ENCODE data around the gene BOD1L1.

GRCh38 chr4:13654162-13654797, 26.8 kb upstream of the BOD1L1 start:
- TF ChIP-seq REST (IDR thresholded peaks at IDR 0.05; ENCODE audit: borderline replicate concordance) (no peak), CTCF (IDR thresholded peaks at IDR 0.05; ENCODE audit: poor library complexity, severe bottlenecking) (peak; percentile 93), SMC3 (conservative IDR thresholded peaks at IDR 0.05; ENCODE audit: poor library complexity) (peak; percentile 84), POLR2AphosphoS5 (IDR thresholded peaks at IDR 0.05) (peak; percentile 19), MXI1 (conservative IDR thresholded peaks at IDR 0.05; ENCODE audit: poor library complexity, severe bottlenecking) (peak; percentile 37), EZH2 (IDR thresholded peaks at IDR 0.05; ENCODE audit: borderline replicate concordance, insufficient read depth, low read length, poor library complexity, severe bottlenecking) (no peak), EP300 (conservative IDR thresholded peaks at IDR 0.05; ENCODE audit: poor library complexity, severe bottlenecking) (no peak), RAD21 (conservative IDR thresholded peaks at IDR 0.05) (peak; percentile 86), TAF1 (IDR thresholded peaks at IDR 0.05; ENCODE audit: low read depth) (no peak)

Data from neural cell (in vitro differentiated cells).